Measurements from ENCODE around the gene MICAL2. TPM values are rescaled to one million over a fixed set of nuclear protein-coding genes. Genes with fewer than 3 reads are reported as not detected.

The MICAL2 gene
- total and polyA plus RNA-seq, 2 donors (not counting 1 experiment from before 2014, with no cell fraction given): 0.32 to 0.40 TPM

- Histone ChIP-seq H3K9ac (ENCODE audit: low read length) (no peak overlapping the region), H3K4me2 (replicated peaks; ENCODE audit: low read depth, low read length, poor library complexity, severe bottlenecking) (no peak overlapping the region), H3K79me2 (ENCODE audit: control insufficient read depth, insufficient read depth, low read length) (no peaks in the 10 kb centered on the region), H3K36me3 (replicated peaks in 1 of 2; ENCODE audit: control extremely low read depth in 1 of 2, control insufficient read depth in 1 of 2, extremely low read depth in 1 of 2, insufficient read depth in 2 of 2, low read length in 1 of 2) (no peaks in the 10 kb centered on the region), H4K20me1 (ENCODE audit: control insufficient read depth, insufficient read depth, low read length, poor library complexity, severe bottlenecking) (no peaks in the 10 kb centered on the region), H3K27me3 (replicated peaks in 1 of 4; ENCODE audit: control extremely low read depth in 1 of 4, control insufficient read depth in 3 of 4, insufficient read depth in 4 of 4, low read length in 3 of 4) (peaks cover 0 to 4% (median 4%) of the 10 kb centered on the region in 4 experiments), H3K4me1 (ENCODE audit: control insufficient read depth in 2 of 2, insufficient read depth in 2 of 2, low read length in 2 of 2) (peaks cover 9 to 13% of the 10 kb centered on the region in 2 donors), H2AFZ (ENCODE audit: insufficient read depth, low read depth, low read length, poor library complexity, severe bottlenecking) (no peak overlapping the region), H3K9me3 (ENCODE audit: control extremely low read depth in 1 of 3, control insufficient read depth in 2 of 3, insufficient read depth in 1 of 3, low read length in 2 of 3) (no peaks in the 10 kb centered on the region), H3K27ac (ENCODE audit: low read length in 2 of 2) (no peak overlapping the region), H3K4me3 (ENCODE audit: control extremely low read depth in 1 of 5, extremely low read depth in 1 of 5, insufficient read depth in 1 of 5, low read depth in 2 of 5, low read length in 4 of 5) (no peak overlapping the region)
- Mint-ChIP-seq H3K4me1 (peaks cover 11% of the 10 kb centered on the region), H3K4me3 (no peak overlapping the region), H3K27ac (no peak overlapping the region), H3K9me3 (ENCODE audit: insufficient read depth) (no peaks in the 10 kb centered on the region), H3K27me3 (peaks cover 24% of the 10 kb centered on the region)
- intact Hi-C loops (cut with micrococcal nuclease): no loop called here
- DNase-seq (no peak), ATAC-seq (ENCODE audit: low read depth) (no peak)
- CTCF ChIA-PET: interaction anchor here (0.9 kb wide), 1 partner anchor 58 kb away, joined by 3 read pairs; no protein-coding TSS in a partner anchor
- 92% methylated on average over 2 of the region's 3 CpGs for WGBS (ENCODE audit: insufficient coverage)
- POLR2A ChIA-PET: interaction anchor here (0.5 to 0.7 kb wide), 2 partner anchors 18 to 1660 kb away, joined by 5 to 9 read pairs; no protein-coding TSS in a partner anchor
- TF ChIP-seq CTCF (IDR thresholded peaks at IDR 0.05) (no peak), EZH2 (IDR thresholded peaks at IDR 0.05; ENCODE audit: borderline replicate concordance, insufficient read depth, low read depth, low read length, poor library complexity, severe bottlenecking) (no peak)
Measured at GRCh38 chr11:12098601-12099000, 11.8 kb upstream of the MICAL2 start.

- TF ChIP-seq CTCF (IDR thresholded peaks at IDR 0.05): no peak
- TF ChIP-seq EZH2 (IDR thresholded peaks at IDR 0.05; ENCODE audit: borderline replicate concordance, insufficient read depth, low read depth, low read length, poor library complexity, severe bottlenecking): no peak
- no peak overlapping the region for H3K27ac Mint-ChIP-seq
Measured at GRCh38 chr11:12099132-12099873, 11.1 kb upstream of the MICAL2 start.

More at GRCh38 chr11:12099132-12099873, 11.1 kb upstream of the MICAL2 start:
- Histone ChIP-seq H2AFZ (ENCODE audit: insufficient read depth, low read depth, low read length, poor library complexity, severe bottlenecking) (no peak overlapping the region), H3K9me3 (ENCODE audit: control extremely low read depth in 1 of 3, control insufficient read depth in 2 of 3, insufficient read depth in 1 of 3, low read length in 2 of 3) (no peaks in the 10 kb centered on the region), H3K27me3 (replicated peaks in 1 of 4; ENCODE audit: control extremely low read depth in 1 of 4, control insufficient read depth in 3 of 4, insufficient read depth in 4 of 4, low read length in 3 of 4) (peaks cover 0 to 7% (median 4%) of the 10 kb centered on the region in 4 experiments), H3K36me3 (replicated peaks in 1 of 2; ENCODE audit: control extremely low read depth in 1 of 2, control insufficient read depth in 1 of 2, extremely low read depth in 1 of 2, insufficient read depth in 2 of 2, low read length in 1 of 2) (no peaks in the 10 kb centered on the region), H3K79me2 (ENCODE audit: control insufficient read depth, insufficient read depth, low read length) (no peaks in the 10 kb centered on the region), H4K20me1 (ENCODE audit: control insufficient read depth, insufficient read depth, low read length, poor library complexity, severe bottlenecking) (no peaks in the 10 kb centered on the region), H3K4me3 (ENCODE audit: control extremely low read depth in 1 of 5, extremely low read depth in 1 of 5, insufficient read depth in 1 of 5, low read depth in 2 of 5, low read length in 4 of 5) (no peak overlapping the region), H3K4me1 (ENCODE audit: control insufficient read depth in 2 of 2, insufficient read depth in 2 of 2, low read length in 2 of 2) (peaks cover 9 to 13% of the 10 kb centered on the region in 2 donors), H3K9ac (ENCODE audit: low read length) (no peak overlapping the region), H3K4me2 (replicated peaks; ENCODE audit: low read depth, low read length, poor library complexity, severe bottlenecking) (peak overlapping the region; percentile 15), H3K27ac (ENCODE audit: low read length in 2 of 2) (no peak overlapping the region)
- Mint-ChIP-seq H3K9me3 (ENCODE audit: insufficient read depth) (no peaks in the 10 kb centered on the region), H3K4me3 (no peak overlapping the region), H3K4me1 (peaks cover 11% of the 10 kb centered on the region), H3K27me3 (peaks cover 23% of the 10 kb centered on the region)
- ATAC-seq (ENCODE audit: low read depth) (no peak), DNase-seq (no peak)
- ChIA-PET CTCF (interaction anchor here (0.9 to 1.1 kb wide), 2 partner anchors 10 to 58 kb away, joined by 3 to 4 read pairs; no protein-coding TSS in a partner anchor), POLR2A (interaction anchor here (0.5 to 0.7 kb wide), 2 partner anchors 19 to 1660 kb away, joined by 5 to 9 read pairs; no protein-coding TSS in a partner anchor)
- intact Hi-C loops (cut with micrococcal nuclease): no loop called here

All from B cell (primary cell).